K562 treated with DMSO at 1 percent for 48 hours (cell line): ENCODE results near the gene PPP1CA. TPM values are rescaled to one million over a fixed set of nuclear protein-coding genes. Genes with fewer than 3 reads are reported as not detected.

ENCODE experiments used
- total RNA-seq: library from RNA; unstranded; fragments of 300-600 nt; gene quantifications from 2 replicates; pipeline ENCODE4 v1.2.3, GENCODE V29; 2022; ENCODE audit warnings: low replicate concordance; ENCODE audit errors: extremely low read depth

Gene PPP1CA
- 468 TPM in 1 of 2 replicates, not detected in the other for total RNA-seq

GRCh38 chr11:67401495-67402191, at the start of gene PPP1CA:
Gene PPP1CA (minus strand): TSS chr11:67401858. CDS start chr11:67401782, 76 bp downstream.

GRCh38 chr11:67437082-67437808, 35.6 kb upstream of the PPP1CA start, which contains the start of gene PTPRCAP:
Gene PTPRCAP (minus strand): TSS chr11:67437682. CDS start chr11:67437619, 63 bp downstream.

GRCh38 chr11:67428052-67429001, 26.7 kb upstream of the PPP1CA start, which contains the start of gene RPS6KB2:
Gene RPS6KB2 (plus strand): TSS chr11:67428494. CDS start chr11:67428546, 52 bp downstream.

GRCh38 chr11:67415501-67416304, 14.0 kb upstream of the PPP1CA start, which contains the start of gene CARNS1:
Gene CARNS1 (plus strand): TSS chr11:67415678. CDS start chr11:67416200, 522 bp downstream.

GRCh38 chr11:67391304-67392182, 10.1 kb downstream of the PPP1CA start, which contains the start of gene RAD9A:
Gene RAD9A (plus strand): TSS chr11:67391986. CDS start chr11:67392045, 59 bp downstream.

GRCh38 chr11:67372993-67373647, 28.5 kb downstream of the PPP1CA start, which contains the start of gene CLCF1:
Gene CLCF1 (minus strand): TSS chr11:67373598. CDS start chr11:67373539, 59 bp downstream.

GRCh38 chr11:67353317-67354074, 48.2 kb downstream of the PPP1CA start, which contains the start of gene POLD4:
Gene POLD4 (minus strand): TSS chr11:67353546. CDS start chr11:67353399, 147 bp downstream.

Other genes starting within 250 kb of the PPP1CA start
- gene GRK2, start 135.4 kb downstream of the PPP1CA start, total RNA-seq: 509 TPM in 1 of 2 replicates, not detected in the other
- gene ANKRD13D, start 112.6 kb downstream of the PPP1CA start, total RNA-seq: not detected in 2 replicates
- not detected in 2 replicates for gene SSH3, start 98.3 kb downstream of the PPP1CA start, total RNA-seq
- gene POLD4, start 48.3 kb downstream of the PPP1CA start, total RNA-seq: not detected in 2 replicates
- gene CLCF1, start 28.3 kb downstream of the PPP1CA start, total RNA-seq: not detected in 2 replicates
- not detected in 2 replicates for gene RAD9A, start 9.9 kb downstream of the PPP1CA start, total RNA-seq
- gene TBC1D10C, start 2.2 kb upstream of the PPP1CA start, total RNA-seq: not detected in 2 replicates
- not detected in 2 replicates for gene CARNS1, start 13.8 kb upstream of the PPP1CA start, total RNA-seq
- gene RPS6KB2, start 26.6 kb upstream of the PPP1CA start, total RNA-seq: not detected in 2 replicates
- not detected in 2 replicates for gene PTPRCAP, start 35.8 kb upstream of the PPP1CA start, total RNA-seq
- 458 TPM in 1 of 2 replicates, not detected in the other for gene CORO1B, start 41.6 kb upstream of the PPP1CA start, total RNA-seq
- not detected in 2 replicates for gene GPR152, start 50.9 kb upstream of the PPP1CA start, total RNA-seq
- not detected in 2 replicates for gene CABP4, start 53.5 kb upstream of the PPP1CA start, total RNA-seq
- gene TMEM134, start 67.4 kb upstream of the PPP1CA start, total RNA-seq: not detected in 2 replicates
- not detected in 2 replicates for gene AIP, start 81.2 kb upstream of the PPP1CA start, total RNA-seq
- gene PITPNM1, start 103.5 kb upstream of the PPP1CA start, total RNA-seq: not detected in 2 replicates
- not detected in 2 replicates for gene CDK2AP2, start 106.3 kb upstream of the PPP1CA start, total RNA-seq
- not detected in 2 replicates for gene CABP2, start 121.6 kb upstream of the PPP1CA start, total RNA-seq
- 2,352 TPM in 1 of 2 replicates, not detected in the other for gene GSTP1, start 182.0 kb upstream of the PPP1CA start, total RNA-seq
- gene NDUFV1, start 205.1 kb upstream of the PPP1CA start, total RNA-seq: not detected in 2 replicates
- gene NUDT8, start 228.1 kb upstream of the PPP1CA start, total RNA-seq: not detected in 2 replicates
- not detected in 2 replicates for gene TBX10, start 237.9 kb upstream of the PPP1CA start, total RNA-seq
- gene ACY3, start 248.9 kb upstream of the PPP1CA start, total RNA-seq: not detected in 2 replicates